ENCODE measurements around the gene IRF2BPL.

Gene IRF2BPL

DNA sequence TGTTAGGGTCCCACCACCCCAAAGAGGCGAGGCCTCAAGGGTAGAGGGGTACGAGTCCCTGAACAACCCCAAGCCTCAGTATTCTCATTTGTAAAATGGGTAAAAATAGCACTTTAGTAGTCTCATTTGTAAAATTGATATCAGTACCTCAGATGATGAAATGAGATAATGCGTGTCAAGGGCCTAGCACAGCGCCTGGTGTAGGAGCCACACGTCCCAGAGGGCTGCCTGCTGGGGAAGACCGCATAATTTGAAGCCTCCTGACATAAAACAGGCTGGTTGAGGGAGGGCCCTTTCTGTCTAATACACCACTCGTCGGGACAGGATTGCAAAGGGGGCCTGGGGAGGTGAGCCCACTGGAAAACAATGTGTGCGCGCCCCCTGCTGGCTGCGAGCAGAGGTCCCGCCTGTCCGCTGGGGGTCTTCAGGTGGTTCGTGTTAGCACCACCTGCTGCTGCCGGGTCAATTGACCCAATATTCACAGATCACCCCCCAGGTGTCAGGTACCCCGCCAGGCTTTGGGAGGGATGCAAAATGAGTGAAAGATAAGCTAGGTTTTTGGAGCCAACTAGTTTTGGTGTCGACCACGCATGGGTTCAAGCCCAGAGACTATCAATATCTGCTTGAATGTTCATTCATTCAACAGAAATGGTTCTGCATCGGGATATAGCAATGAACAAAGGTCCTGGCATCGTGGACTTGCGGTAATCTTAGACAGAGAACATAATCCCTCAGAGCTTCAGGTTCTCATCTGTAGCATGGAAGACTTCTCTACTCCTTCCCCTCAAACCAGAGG lies 24.7 kb upstream of the IRF2BPL start:
- peak; percentile 62 to 72 for DNase-seq (ENCODE audit: low read depth in 2 of 2)

DNA sequence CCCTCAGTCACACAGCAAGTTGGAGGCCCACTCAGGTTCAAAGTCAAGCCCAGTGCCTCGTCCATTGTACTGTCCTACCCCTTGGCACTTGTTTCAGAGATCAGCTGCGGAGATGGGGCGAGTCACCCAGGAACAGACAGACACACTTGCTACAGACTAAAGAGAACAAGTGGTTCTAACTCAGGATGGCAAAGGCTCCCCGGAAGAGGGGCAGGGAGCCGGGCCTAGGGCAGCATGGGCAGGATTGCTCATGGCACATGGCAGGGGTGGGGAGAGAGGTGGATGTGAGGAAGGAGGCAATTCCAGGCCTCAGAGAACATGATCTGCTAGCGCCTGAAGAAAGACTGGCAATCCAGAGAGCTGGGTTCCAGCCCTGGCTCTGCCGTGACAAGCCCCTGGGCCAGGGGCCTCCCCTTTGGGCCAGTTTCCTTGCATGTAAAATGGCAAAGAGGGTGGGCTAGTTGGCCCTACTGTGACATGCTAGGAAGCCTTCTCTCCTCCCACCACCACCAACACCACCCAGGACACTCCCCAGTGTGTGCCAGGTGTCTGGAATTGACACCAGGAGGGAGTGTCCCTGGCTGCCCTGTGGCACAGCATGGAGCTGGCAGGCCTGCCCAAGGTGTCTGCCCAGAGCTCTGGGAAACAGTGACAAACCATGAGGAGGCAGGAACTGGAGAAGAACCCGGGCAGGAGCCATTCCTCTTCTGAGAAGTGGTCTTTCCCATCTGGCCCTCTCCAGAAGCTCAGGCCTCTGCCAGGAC lies 24.0 kb upstream of the IRF2BPL start:
- DNase-seq (ENCODE audit: low read depth in 2 of 2), result no peak

DNA sequence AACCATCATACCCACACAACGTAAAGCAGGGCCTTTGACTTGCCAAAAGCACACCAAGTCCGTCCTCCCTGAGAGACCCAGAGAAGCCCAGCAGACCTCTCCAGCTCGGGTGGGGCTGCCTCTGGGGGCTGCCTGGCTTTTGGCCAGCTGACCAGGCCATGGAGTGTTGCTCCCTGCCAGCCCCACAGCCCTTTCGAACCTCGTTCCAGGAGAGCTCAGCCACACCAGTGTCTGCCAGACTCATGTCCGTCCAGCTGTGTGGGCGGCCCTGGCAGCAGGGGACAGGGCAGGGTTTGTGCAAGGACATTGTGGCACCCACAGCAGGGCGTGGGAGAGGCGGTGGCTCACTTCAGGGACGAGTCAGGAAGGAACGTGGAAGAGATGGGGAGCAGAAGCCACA lies 22.6 kb upstream of the IRF2BPL start:
- no peak for DNase-seq (ENCODE audit: low read depth in 2 of 2)

DNA sequence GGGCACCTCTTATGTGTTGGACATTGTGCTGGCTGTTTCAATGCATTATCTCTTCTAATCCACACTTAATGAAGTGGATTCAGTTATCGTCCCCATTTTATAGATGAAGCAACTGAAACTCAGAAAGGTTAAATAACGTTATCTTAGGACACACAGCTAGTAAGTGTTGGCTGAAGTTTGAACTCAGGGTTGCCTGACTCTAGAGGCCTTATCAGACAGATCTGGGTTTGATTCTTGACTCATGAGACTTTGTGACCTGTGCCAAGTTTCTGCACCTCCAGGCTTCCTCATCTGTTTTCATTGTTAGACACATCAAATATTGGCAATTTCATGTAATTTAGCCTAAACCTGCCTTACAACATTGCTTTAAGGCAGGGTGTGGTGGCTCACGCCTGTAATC lies 18.2 kb upstream of the IRF2BPL start:
- DNase-seq (ENCODE audit: low read depth in 2 of 2), result no peak

DNA sequence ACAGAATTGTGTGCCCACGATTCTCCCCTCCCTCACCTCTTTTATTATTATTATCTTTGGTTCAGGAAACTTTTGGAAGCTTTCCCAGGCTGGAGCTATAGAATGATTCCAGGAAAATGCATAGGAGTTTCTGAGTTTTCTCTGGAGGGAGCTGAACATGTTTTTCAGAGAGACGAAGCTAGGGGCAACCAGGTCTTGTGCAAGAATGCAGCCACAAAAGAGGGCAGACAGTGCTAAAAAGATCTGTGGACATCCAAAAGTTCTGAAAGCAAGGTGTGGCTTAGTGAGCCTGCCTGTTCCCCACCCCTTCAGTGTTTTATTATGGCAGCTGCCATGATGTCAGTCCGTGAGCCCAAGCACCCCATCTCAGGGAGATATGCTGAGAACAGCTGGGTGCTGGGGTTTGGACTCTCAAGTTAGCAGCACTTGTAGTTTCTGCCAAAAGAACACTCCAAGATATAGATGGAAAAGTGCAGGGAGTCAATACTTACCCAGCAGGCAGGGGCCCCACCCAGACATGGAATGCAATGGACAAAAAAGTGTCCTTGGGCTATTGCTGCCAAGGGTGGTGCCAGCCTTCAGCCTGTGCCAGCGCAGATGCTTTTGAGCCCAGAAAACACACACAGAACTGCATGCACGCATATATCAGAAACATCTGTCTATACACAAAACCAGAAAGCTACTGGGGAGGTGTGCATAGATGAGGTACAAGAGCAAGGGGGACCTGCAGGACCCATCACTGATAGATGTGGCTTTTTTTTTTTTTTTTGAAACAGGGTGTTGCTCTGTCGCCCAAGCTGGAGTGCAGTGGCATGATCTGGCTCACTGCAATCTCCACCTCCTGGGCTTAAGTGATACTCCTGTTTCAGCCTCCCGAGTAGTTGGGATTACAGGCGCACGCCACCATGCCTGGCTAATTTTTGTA lies 17.0 kb upstream of the IRF2BPL start:
- DNase-seq (ENCODE audit: low read depth in 2 of 2), result no peak

DNA sequence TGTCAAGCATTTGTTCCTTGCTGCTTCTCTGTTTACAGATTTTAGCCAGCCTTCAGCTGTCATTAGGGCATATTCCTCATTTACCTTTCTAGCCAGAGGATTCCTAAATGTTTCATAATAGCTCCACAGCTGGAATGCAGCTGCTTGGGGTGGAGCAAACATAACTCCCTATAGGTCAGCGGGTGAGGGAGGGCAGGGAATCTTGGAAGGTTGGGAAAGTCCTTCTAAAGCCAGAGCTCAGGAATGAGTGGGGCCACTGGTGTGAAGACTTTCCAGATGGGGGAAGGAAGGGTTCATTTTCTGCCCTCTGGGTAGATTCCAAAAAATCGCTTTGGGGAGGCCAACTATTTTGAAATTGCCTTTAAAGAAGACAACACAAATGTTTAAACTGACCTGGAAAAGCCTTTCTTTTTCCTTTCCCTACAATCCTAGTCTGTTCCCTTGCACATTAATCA lies 16.3 kb upstream of the IRF2BPL start:
- DNase-seq (ENCODE audit: low read depth in 2 of 2), result no peak

DNA sequence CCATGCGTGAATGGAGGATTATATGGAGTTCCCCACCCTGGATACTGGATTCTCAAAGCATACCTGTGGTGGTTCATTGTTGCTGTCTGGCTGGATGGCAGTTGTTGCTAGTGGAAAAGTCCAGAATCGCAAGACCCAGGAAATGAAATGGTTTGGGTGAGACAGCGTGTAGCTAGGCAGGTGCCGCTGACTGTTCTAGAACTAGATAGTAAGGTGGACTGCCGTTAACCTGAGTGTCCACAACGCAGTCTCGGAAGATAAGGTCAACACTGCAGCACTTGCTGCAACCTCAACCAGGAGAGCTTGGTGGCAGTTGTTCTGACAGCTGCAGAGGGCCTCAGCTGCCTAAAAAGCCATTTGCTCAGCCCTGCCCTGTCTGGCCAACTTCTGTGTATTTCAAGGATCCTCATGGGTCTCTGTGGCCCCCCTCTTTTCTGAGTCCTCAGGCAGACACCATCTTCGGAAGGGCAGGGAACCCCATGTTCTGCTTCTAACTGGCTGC lies 15.5 kb upstream of the IRF2BPL start:
- DNase-seq (ENCODE audit: low read depth in 2 of 2), result no peak

DNA sequence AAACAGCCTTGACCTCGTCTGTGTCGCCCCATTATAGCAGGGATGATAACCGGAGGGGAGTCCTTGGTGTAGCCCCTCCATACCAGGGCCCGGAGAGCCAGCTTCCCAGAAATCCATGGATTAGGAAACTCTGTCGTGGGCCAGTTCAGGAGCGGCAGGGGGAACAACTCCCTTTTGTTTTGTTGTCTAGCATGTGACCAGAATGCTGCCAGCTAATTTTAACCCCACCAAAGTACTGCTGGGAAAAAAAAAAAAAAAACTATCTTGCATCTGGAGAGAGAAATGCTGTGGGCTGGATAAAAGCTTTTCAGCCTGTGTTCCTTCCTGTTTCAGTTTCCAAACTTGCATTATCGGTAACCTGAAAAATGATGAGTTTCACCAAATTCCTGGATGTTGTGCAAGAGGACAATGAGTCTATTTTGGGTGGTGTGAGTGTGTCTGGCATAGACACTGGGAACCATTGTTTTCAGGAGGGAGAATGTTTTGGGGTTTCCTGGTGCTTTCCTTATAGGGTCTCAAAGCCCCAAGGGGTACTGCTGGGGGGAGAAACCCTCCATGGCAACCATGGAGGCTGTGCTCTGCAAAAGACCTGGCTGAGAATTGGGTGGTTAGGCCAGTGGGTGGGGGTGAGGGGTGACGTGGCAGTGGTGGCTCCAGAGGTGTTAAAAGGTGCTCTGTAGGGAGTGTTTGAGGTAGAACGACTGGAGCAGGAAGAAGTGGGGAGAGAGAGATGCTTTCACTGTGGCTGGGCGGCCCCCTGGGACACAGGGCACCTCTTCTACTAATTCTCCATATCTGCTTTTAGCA lies 14.9 kb upstream of the IRF2BPL start:
- DNase-seq (ENCODE audit: low read depth in 2 of 2), result no peak

DNA sequence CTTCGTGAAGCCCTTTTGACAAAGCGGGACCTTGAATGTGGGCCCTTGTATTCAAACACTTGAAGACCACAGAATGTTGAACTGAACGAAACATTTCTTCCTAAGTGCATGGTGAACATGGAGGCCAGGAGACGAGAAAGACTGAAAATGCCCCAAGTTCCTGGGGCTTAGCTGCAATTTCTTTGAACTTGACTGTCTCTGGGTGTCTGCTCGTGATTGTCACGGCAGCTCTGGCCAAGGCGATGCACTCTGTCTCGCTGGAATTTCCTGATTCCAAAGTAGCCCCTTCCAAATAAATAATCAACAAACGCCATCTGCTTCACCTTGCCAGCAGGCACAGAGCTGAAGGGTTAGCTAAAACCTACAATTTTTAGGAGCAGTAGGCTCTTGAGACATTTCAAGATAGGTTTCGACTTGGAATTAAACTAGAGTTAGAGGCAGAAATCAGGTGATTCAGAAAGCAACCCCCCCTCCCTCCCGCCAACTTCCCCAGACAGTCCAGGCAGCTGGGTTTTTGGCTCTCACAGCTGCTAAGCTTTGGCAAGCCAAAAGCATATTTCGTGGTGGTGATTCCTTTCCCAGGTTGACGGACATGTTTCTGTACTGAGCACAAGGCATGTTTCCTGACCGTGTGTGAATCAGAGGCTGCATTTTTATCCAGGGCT lies 13.5 kb upstream of the IRF2BPL start:
- no peak for DNase-seq (ENCODE audit: low read depth in 2 of 2)

DNA sequence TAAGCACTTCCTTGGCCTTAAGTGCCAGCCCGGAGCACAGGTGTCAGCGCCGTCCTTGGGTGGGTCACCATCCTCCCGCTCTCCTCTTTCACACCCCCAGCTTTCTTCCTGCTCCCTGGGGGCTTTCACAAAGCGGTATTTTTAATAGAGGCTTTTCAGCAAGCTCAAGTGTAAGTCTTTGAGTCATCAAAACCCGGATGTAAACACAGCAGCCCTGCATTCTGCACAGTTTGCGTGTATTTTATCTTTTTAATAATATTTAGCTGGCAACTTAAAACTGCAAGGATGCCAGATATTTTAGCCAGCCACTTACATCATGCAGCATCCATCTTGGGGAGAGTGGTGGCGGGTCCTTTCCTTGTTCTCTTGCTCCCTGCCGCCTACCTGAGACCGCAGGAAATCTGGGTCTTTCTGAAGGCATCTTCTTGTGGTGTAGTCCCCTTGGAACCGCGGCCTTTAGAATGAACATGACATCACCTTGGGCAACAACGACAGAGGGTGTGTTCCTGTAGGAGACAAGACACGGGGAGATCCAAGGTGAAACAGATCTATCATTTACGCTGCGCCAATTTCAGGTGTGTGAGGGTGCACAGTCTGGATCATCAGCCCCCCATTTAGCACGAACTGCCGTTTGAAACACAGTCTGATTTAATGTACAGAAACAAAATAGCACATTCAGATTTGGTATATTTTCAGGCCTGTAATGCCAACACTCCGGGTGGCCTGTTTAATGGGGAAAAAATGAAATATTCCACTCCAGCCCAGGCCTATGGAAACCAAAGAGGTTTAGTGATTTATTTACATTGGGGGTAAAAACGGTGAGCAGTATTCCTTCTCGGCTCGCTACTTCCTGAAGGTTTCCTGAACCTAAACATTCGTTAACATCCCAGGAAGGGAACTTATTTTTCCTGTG lies 12.5 kb upstream of the IRF2BPL start:
- DNase-seq (ENCODE audit: low read depth in 2 of 2), result no peak

DNA sequence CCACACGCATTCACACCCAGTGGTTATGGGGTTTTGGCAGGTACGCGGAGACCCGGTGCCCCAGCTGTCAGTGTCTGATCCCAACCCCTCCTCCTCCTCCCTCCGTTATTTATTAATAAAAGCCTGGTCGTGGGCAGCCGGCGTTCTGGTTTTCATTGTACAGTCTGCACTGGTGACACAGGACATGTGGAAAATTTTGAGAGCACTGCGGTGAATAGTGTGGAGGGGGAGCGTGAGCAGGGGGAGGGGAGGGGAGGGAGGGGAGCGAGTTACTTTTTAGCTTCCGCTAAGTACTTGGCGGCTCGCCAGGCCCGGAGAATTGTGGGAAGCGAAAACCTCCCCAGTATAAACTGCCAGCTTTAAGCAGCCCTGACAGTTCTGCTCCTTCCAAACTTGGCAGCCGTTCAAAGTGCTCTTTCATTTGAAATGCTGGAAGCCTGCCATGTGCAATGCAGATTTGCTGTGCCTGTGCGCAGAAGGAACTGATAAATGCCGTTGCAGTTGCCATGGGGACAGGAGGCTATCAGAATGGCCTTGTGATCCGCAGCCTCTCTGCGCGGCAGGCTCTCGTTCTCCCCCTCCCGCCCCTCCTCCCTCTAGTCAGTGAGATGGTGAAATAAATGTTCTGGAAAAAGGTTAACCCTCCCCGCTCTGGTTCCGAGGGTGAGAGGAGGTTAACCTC lies 11.7 kb upstream of the IRF2BPL start:
- DNase-seq (ENCODE audit: low read depth in 2 of 2), result peak; percentile 92 to 97

DNA sequence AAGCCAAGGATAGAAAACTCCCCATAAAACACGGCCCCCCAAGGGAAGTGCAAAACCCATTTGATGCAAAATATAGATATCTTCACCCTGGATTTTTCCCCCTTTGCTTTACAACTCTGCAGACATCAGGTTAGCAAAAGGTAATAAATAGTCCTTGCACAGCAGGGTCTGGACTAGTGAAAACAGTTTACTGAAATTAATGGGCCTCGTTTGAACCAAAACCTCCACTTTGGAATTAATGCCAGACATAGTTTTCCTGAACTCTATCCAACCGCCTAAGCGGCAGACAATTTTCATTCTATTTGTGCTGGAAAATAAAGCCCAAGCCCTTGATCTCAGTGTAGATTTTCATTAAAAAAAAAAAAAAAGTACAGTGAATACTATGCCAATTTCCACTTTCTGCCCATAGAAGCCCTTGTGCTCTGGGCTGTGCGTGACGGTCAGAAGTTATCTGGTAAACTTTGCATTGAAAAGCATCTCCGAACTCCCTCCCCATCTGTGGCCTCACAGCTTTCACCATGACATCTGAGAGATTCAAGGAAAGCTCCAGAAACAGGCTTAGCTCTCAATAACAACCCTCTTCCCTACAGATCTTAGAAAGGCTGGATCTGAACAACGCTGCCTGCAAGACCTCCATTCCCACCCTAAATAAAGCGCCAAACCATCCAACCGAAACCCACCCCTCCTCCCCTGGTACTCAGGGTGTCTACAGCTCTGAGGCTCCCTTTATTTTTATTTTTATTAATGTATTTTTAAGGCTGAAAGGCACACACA lies 11.0 kb upstream of the IRF2BPL start:
- DNase-seq (ENCODE audit: low read depth in 2 of 2), result no peak

DNA sequence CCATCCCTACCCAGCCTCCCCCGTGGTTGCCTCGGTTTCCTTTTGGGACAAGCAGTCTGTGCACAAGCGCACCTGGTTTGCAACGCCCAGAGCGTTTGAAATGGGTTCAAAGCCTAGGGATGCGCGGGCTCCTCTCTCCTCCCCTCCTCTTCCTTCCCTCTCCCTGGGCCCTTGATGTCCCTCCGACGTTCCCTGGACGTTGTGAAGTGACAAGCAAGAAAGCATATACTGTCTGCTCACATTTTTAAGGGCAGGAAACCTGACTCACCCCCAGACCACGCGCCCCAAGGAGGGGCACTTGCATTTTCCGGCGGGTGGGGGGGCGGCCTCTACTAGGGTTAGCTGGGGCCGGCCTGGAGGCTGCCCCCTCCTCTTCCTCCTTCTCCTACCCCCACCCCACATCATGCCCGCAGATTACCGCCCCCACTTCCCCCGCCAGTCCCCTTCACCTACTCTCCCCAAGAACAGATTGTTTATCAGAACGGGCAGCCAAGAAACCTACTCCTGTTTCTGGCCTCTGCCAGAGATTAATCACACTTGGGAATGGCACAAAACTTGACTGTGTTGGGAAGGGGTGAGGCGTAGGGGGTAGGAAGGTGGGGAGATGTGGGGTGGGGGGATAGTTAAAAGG lies 9.5 kb upstream of the IRF2BPL start:
- peak in 1 of 2 donors; percentile 39 for DNase-seq (ENCODE audit: low read depth in 2 of 2)

DNA sequence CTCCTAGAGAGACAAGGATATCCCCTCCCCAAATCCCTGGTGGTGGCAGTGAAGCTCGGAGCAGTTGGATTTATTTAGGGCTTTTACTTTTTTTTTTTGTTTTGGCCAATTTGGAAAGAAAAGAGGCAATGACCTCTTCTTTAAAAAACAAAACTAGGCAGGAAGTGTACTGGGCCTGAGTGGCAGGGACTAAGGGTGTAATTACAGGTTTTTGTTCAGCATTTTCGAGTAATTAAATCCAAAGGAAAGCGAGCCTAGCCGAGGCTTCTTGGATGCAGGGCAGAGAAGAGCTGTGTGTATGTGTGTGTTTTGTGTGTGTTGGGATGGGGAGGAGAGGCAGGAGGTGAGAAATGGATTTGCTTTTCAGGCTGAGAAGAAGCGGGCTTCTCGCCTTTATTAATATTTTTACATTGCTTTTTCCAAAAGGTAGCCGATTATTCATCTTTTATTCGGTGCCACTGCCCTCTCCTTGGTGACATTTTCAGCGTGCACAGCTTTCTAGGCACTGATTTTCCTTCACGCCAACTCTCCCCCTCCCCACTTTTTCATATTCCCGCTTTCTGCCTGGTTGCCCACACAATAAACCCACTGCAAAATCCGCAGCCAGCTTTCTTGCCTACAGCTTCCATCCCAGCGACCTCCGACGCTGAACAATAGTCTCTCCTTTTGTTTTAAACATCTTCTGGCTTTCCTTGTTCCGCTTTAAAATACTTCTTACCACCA lies 8.9 kb upstream of the IRF2BPL start:
- no peak for DNase-seq (ENCODE audit: low read depth in 2 of 2)

DNA sequence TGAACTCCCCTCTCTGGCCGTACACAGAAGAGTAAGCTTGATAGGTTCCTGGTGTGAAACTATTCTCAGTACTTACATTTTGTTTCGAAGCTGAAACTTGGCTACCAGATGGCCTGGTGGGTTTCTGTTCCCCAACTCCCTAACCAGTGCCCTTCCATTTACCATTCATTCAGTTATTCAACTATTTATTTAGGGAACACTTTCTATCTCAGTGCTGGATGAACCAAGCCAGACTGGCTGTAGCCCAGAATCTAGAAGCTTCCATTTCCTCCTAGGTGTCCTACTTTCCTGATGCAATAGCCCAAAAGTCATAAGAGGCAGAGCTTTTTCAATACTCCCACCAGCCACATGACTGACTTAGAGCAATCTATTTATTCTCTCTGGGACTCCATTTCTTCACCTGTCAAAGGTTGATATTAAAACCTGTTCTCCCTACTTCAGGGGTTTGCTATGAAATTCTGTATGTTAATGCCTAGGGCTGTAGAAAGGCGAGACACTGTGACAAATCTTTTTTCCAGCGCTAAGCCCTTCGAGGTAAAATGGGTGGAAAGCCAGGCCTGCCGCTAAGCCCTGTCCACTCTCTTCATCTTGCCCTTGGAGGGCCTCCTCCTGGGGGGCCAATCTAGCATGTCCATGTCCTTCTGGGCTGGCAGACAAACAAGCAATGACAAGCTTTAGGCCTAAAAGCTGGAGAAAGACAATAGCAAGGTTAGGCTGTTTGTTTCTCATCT lies 8.1 kb upstream of the IRF2BPL start:
- no peak for DNase-seq (ENCODE audit: low read depth in 2 of 2)

DNA sequence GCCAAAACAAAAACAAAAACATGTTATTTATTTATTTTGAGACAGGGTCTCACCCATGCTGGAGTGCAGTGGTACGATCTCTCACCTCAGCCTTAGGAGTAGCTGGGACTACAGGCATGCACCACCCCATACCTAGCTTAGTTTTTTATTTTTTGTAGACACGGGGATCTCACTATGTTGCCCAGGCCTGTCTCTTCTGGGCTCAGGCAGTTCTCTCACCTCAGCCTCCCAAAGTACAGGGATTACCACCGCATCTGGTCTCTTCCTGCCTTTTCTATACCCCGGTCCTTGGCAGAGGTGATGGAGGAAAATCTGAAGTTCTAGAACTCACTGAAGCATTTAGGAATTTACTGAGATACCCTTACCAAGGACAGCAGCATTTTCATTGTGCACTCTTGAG lies 6.8 kb upstream of the IRF2BPL start:
- DNase-seq (ENCODE audit: low read depth in 2 of 2), result no peak
